SH-SY5Y (cell line): ENCODE measurements around the gene WDR81.

Experiments
- GATA2 ChIP-seq: IDR thresholded peaks from 2 replicates; pipeline ENCODE4 v1.6.1; 2011; ENCODE audit warnings: mild to moderate bottlenecking, low read depth, low read length
- GATA3 ChIP-seq: IDR thresholded peaks from 2 replicates; pipeline ENCODE4 v1.6.1; 2011; ENCODE audit warnings: low read depth, mild to moderate bottlenecking, low read length, moderate library complexity

DNA sequence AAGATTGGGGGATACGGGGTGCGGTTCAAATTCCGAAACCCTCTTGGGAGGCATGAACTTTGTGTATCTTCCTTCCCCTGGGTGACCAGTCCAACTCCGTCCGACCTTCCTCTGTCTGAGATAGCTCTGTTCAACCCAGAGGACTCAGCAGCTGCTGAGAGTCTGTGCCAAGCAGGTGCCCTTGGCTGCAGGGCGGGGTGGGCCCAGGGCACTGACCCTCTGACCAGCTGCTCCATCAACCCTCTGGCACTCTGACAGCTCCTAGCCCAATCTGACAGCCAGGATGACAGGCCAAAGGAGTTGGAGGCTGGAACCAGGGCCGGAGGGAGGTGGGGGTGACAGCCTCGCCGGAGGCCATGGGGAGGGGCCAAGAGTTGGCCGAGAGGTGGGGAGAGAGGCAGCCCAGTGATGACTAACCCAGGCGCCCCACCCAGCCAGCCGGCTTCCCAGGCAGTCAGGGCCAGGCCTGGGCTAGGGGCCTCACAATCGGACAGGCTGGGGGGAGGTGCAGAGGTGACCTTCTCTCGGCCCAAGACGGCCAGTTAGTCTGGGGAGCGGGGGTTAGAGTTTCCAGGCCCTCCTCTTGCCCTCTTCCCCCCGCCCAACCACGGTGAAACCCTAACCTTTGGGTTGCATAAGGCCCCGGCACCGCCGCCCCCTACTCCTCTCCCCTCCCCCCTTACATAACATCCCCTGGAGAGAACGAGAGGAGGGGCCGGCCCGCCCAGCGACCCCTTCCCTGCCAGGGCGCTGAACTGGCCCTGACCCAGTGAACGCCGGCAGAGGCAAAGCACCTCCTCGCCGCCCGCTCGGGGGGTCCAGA lies 9.3 kb upstream of the WDR81 start:
- TF ChIP-seq GATA3 (no peak), GATA2 (no peak)
